GM08714 (cell line): Measurements from ENCODE around the gene FAM50B.

Experiments
- H3K4me3 ChIP-seq: fragments of 200-500 bp; sonication (Bioruptor generic); 2 replicates; pipeline ENCODE4 v1.5.1; 2014; ENCODE audit warnings: mild to moderate bottlenecking, low read length, inconsistent platforms
- ZNF274 ChIP-seq: IDR thresholded peaks from 2 replicates; pipeline ENCODE4 v1.6.1; 2012; ENCODE audit warnings: mild to moderate bottlenecking, low read depth, low read length

FAM50B gene

GRCh38 chr6:3812596-3812995 is 36.6 kb upstream of the FAM50B start:
- H3K4me3 ChIP-seq: no peak overlapping the region
- TF ChIP-seq ZNF274: no peak

- H3K4me3 ChIP-seq: no peak overlapping the region
- no peak for TF ChIP-seq ZNF274
These were observed 35.9 kb upstream of the FAM50B start for GRCh38 chr6:3813150-3813780.

GRCh38 chr6:3813918-3814317 is 35.3 kb upstream of the FAM50B start:
- TF ChIP-seq ZNF274: no peak
- H3K4me3 ChIP-seq: no peak overlapping the region

GRCh38 chr6:3814539-3814938 is 34.6 kb upstream of the FAM50B start:
- no peak for TF ChIP-seq ZNF274
- no peak overlapping the region for H3K4me3 ChIP-seq

- no peak overlapping the region for H3K4me3 ChIP-seq
These were observed 32.9 kb upstream of the FAM50B start for GRCh38 chr6:3816251-3816650.

GRCh38 chr6:3819161-3820110 is 29.7 kb upstream of the FAM50B start:
- TF ChIP-seq ZNF274: no peak
- H3K4me3 ChIP-seq: no peak overlapping the region

More at GRCh38 chr6:3816251-3816650, 32.9 kb upstream of the FAM50B start:
- TF ChIP-seq ZNF274: no peak

GRCh38 chr6:3820563-3820962 is 28.6 kb upstream of the FAM50B start:
- no peak for TF ChIP-seq ZNF274
- H3K4me3 ChIP-seq: no peak overlapping the region

GRCh38 chr6:3822747-3823445 is 26.3 kb upstream of the FAM50B start:
- no peak for TF ChIP-seq ZNF274
- no peak overlapping the region for H3K4me3 ChIP-seq

- no peak for TF ChIP-seq ZNF274
- H3K4me3 ChIP-seq: no peak overlapping the region
These were observed 25.5 kb upstream of the FAM50B start for GRCh38 chr6:3823671-3824070.

GRCh38 chr6:3825331-3825831 is 23.8 kb upstream of the FAM50B start:
- H3K4me3 ChIP-seq: no peak overlapping the region
- no peak for TF ChIP-seq ZNF274

GRCh38 chr6:3825851-3826581 is 23.2 kb upstream of the FAM50B start:
- TF ChIP-seq ZNF274: no peak
- H3K4me3 ChIP-seq: no peak overlapping the region

- H3K4me3 ChIP-seq: no peak overlapping the region
- no peak for TF ChIP-seq ZNF274
These were observed 19.9 kb upstream of the FAM50B start for GRCh38 chr6:3829285-3829684.

GRCh38 chr6:3830806-3831205 is 18.4 kb upstream of the FAM50B start:
- TF ChIP-seq ZNF274: no peak
- H3K4me3 ChIP-seq: no peak overlapping the region
